GM12865 (cell line): Measurements from ENCODE around the gene HYCC1.

Experiments
- DNase-seq: peaks from one replicate; pipeline ENCODE4 v3.0.0; 2010; ENCODE audit warnings: low read depth
- H3K4me3 ChIP-seq: 2 replicates; pipeline ENCODE4 v1.5.1; 2011; ENCODE audit warnings: mild to moderate bottlenecking, low read depth, low read length, control low read depth
- CTCF ChIP-seq: IDR thresholded peaks from 2 replicates; pipeline ENCODE4 v1.5.1; 2011; ENCODE audit warnings: low read length, control low read depth, low read depth, inconsistent platforms; ENCODE audit not compliant: insufficient read depth; ENCODE audit errors: missing control alignments

HYCC1 gene

GRCh38 chr7:23022258-23022769, 8.4 kb upstream of the HYCC1 start:
- no peak for TF ChIP-seq CTCF
- DNase-seq: no peak
- no peak overlapping the region for H3K4me3 ChIP-seq

- TF ChIP-seq CTCF: no peak
- no peak overlapping the region for H3K4me3 ChIP-seq
- no peak for DNase-seq
These were observed 7.7 kb upstream of the HYCC1 start for GRCh38 chr7:23021596-23021995.

GRCh38 chr7:23020742-23021401, 6.9 kb upstream of the HYCC1 start:
- no peak for TF ChIP-seq CTCF
- H3K4me3 ChIP-seq: no peak overlapping the region
- no peak for DNase-seq

- H3K4me3 ChIP-seq: no peak overlapping the region
These were observed 4.8 kb upstream of the HYCC1 start for GRCh38 chr7:23018750-23019149.

GRCh38 chr7:23017309-23017708, 3.4 kb upstream of the HYCC1 start:
- no peak overlapping the region for H3K4me3 ChIP-seq
- DNase-seq: no peak
- no peak for TF ChIP-seq CTCF

More at GRCh38 chr7:23018750-23019149, 4.8 kb upstream of the HYCC1 start:
- TF ChIP-seq CTCF: no peak
- DNase-seq: no peak

GRCh38 chr7:23016345-23017253, 2.7 kb upstream of the HYCC1 start:
- H3K4me3 ChIP-seq: no peak overlapping the region
- no peak for DNase-seq
- TF ChIP-seq CTCF: no peak
